Measurements from ENCODE around the gene TULP4.
"Not testable (repeated sequence)": the region's sequence is repeated elsewhere in the genome, so short reads cannot be mapped to it uniquely, and the experiment has no call there.

The TULP4 gene

DNA sequence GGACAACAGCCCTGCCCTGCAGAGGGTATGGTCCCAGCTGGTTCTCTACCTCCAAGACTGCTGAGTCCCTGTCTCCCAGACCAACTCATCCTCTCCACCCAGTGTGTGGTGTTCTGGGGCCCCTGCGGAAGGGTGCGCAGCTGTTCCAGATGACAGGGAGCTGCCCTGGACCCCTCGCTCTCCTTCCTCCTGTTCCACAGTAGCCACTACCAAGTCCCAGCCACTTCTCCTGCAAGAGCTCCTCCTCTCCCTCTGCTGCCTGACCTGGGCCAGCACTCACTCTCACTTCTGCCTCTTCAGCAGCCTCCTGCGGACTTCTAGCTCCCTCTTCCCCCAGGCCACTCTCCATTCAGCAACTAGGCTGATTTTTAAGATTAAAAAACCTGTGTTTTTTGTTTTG lies 207.5 kb downstream of the TULP4 start:
- no peak for DNase-seq

DNA sequence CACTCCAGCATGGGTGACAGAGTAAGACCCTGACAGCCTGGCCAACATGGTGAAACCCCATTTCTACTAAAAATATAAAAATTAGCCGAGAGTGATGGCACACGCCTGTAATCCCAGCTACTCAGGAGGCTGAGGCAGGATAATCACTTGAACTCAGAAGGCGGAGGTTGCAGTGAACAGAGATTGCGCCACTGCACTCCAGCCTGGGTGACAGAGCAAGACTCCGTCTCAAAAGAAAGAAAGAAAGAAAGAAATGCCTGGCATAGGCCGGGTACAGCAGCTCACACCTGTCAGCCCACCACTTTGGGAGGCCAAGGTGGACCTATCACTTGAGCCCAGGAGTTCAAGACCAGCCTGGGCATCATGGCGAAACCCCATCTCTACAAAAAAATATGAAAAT lies 208.7 kb downstream of the TULP4 start:
- not testable (repeated sequence) for DNase-seq

DNA sequence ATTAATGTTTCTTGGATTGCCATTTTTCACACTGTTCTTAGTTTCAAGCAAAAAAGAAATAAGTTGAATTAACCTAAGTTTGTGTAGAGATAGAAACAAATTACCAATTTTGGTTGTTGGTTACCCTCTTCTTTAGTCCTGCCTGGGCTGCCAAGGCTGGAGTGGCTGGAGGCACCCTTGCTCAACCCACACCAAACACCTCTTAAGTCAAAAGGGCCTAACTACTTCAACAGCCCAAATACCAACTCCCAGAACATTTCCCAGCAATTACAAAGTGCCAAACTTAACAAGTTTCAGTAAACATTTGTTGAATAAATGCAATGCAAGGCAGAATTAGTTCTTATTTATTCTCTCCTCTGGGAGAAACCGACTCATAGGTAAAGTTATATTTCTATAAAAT lies 209.5 kb downstream of the TULP4 start:
- no peak for DNase-seq

DNA sequence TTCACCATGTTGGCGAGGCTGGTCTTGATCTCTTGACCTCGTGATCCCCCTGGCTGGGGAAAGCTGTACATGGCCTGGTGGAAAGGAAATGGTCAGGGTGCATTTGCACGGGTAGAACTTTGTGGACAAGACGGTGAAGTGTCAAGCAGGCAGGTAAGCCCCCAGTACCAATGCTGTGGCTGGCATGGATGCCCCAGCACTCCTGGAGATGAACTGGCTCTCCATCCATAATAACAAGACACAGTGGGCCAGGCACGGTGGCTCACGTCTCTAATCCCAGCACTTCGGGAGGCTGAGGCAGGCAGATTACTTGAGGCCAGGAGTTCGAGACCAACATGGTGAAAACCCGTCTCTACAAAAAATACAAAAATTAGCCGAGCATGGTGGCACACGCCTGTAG lies 210.4 kb downstream of the TULP4 start:
- no peak for DNase-seq

DNA sequence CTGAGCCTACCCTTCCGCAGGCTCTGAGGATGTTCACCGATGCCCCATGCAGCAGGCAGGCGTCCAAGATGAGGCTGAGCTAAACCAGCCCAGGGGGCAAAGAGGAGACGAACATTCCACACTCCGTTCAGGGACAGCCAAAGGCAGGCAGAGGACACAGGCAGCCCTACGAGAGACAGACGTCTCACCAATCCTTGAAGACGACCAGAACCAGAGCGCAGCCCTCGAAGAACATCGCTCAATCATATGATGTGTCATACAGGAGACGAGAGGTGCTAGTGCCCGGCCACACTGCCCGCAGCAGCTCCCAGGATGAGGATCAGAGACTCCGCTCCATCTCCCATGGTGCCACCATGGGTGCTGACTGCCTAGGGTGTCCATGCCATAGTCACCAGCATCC lies 212.0 kb downstream of the TULP4 start:
- DNase-seq = no peak

DNA sequence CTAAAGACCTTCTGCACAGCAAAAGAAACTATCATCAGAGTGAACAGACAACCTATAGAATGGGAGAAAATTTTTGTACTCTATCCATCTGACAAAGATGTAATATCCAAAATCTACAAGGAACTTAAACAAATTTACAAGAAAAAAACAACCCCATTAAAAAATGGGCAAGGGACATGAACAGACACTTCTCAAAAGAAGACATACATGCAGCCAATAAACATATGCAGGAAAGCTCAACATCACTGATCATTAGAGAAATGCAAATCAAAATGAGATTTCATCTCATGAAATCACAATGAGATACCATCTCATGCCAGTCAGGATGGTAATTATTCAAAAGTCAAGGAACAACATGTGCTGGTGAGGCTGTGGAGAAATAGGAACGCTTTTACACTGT lies 215.6 kb downstream of the TULP4 start:
- DNase-seq = not testable (repeated sequence)

DNA sequence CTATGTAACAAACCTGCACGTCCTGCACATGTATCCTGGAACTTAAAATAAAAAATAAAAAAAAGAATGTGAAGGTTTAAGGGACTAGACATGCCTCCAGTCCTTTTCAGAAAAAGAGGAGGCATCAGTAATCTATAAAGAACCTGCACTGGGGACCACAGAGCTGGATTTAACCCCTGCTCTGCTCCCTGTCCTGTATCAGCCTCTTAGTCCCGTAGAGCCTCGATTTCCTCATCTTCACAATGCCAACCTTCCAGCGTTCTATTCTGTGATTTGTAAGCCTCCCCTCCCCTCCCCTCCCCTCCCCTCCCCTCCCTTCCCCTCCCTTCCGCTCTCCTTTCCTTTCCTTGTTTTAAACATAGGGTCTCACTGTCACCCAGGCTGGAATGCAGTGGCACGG lies 216.6 kb downstream of the TULP4 start:
- DNase-seq = no peak

DNA sequence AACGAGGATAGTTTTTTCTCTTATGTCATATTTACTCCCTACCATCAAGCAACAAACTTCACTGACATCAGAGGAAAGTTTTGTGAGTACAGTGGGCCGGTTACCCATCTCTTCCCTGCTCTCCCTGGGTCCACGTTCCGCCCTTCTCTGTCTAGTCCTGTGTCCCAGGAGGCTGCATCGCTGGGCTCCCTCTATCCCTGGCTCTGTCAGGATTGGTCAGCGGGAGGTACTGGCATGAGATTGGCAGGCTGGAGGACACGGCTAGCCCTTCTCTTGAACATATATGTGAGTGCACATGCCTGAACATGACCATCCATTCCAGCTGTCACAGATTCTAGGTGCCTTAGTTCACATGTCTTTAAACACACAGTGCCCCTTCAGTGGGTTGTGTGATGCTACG lies 217.4 kb downstream of the TULP4 start:
- no peak for DNase-seq

DNA sequence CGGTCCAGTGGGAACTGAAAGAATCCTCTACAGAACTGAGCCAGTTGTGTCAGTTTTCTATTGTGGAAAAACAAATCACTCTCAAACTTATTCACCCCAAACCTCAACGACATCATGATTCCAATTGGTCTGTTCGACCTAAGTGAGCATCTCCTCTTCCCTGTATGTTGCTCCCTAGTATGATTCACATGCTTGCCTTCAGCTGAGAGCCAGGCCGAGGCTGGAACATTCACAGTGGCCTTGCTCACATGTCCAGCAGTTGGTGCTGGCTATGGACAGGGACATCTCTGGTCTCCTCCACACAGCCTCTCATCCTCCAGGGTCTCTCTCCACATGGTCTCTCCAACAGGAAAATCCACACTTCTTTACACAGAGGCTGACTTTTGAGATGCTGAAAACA lies 219.3 kb downstream of the TULP4 start:
- no peak for DNase-seq

DNA sequence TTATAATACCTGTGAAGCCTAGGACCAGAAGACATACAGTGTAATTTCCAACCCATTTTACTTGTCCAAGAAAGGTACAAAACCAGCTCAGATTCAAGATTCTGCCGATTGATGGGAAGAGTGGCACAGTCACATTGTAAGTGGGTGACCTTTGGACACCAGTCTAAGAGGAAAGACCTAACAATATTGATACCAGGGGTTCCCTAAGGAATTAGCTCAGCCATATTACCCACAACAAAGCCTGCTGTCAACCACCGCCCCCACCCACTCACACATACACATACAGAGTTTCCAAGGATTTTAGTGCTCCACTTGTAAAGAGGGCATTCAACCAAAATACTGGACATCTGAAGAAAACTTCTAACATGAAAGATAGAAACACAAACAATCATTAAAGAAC lies 219.7 kb downstream of the TULP4 start:
- DNase-seq = no peak

DNA sequence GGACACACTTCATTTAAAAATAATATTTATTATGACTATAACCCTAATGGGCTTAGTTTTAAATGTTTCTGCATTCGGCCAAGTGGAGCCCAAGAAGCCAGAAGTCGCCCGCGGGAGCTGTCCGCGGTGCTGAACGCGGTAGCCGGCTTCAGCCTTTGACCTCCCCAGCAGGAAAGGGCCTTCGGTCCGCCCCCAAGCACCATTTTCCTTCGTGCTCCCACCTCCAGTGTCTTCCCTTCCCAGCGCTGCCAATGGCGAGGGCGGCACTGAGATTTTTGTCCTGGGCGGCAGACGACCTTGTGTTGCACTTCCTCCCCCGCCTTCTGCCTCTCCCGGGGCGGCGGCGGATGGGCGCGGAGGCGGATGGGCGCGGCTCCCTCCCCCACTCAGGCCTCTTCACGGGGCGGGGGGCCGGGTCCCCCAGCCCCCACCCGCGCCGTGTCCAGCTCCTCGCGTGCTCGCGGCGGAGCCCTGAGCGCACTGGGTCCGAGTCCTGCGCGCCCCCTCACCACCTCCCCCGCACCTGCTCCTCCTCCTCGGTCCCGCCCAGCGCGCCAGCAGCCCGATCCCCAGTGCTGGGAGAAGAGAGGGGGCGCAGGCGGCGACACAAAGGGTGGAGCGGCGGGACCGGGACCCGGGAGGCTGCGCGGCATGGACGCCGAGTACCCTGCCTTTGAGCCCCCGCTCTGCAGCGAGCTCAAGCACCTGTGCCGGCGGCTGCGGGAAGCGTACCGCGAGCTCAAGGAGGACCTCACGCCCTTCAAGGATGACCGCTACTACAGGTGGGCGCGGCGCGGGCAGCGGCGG lies 224.0 kb downstream of the TULP4 start:
- peak in 26 of 51 donors; percentile 16 to 64 (median 28) for DNase-seq

DNA sequence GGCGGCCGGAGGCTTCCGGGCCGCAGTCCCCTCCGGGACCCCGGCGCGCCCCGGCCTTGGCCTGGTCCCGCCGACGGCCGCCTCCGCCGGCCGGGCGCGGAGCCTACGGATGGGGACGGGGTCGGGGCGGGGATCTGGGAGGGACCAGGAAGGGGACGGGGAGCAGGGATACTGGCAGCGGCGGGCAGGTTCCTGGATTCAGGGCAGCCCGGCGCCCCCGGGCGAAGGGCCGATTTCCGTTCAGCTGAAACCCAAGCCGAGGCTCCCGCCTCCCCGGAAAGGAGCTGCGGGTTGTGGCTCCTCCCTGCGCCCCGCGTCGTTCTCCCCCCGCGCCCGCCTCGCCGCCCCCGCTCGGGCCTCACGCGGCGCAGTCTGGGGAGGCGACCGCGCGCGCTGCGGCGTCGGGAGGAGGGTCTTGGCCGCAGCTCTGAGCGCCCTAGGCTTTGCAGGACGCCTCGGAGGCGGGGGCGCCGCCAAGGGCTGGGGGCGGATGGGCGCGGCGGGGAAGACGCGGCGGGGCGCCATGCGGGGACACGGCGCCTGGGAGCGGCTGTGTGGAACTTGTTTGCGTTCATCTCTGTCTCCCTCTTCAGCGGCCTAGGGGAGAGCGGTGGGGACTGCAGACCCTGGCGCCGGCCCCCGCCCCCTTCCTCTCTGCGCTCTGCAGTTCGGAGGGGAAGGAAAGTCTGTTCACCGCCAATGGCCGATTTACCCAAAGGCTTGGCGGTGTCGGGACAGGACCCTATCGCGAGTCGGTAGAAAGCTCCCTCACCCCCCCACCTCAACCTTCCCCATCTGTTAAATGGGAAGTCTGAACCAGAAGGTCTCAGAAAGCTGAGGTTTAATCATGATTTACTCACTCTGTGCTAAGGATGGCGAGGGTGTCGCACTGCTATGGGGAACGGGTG lies 224.9 kb downstream of the TULP4 start:
- DNase-seq = peak in 18 of 51 donors; percentile 9 to 62 (median 30)

DNA sequence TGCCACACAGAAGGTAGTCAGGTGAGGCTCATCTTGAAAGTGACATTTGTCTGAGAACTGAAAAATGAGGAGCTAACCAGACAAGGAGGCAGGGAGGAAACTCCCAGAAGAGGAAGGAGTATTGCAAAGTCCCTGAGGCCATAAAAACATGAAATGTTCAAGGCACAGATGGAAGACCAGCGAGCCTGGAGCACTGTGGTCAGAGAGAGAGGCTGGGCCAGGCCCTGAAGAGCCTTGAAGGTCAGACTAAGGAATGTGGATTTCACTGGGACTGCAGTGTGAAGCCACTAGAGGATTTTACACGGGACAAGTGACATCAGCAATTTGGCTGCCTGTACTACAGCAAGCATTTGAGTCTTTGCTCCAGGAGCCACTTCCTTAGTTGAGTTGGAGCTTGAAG lies 226.5 kb downstream of the TULP4 start:
- DNase-seq = no peak

DNA sequence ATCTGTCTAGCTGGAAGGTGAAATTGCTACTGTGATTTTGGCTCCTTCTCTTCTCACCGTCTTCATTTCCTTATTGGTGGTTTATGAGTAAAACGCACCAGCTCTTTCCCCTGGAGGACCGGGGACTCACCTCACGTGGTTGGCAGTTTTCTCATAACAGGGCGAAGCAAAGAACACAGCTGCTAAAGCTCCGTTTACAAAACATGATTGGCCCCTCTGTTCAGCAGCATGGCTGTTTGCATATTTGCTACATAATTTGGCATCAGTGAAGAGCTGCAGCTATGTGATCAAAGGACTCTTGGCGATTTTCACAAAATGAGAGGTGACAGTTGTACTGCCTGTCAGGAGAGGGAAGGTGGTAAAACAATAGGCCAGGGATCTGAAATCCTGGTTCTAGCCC lies 227.1 kb downstream of the TULP4 start:
- peak in 1 of 51 donors; percentile 37 for DNase-seq

DNA sequence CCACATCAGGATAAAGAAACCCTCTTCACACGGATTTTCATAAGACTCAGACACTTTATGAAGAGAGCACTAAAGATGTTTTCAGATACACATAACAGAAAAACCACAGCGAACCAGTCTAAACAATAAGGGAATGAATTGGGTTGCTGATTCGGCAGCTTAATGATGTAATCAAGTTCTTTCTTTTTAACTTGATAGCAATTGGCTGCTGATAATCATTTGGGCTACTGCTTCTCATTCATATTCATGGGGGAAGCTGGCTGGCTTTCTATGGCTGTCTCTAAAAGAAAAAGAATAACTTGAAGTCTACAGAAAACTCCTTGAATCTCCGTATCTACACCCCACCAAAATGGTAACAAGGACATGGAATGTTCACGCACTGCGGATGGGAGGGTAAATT lies 227.6 kb downstream of the TULP4 start:
- peak in 1 of 51 donors; percentile 37 for DNase-seq

DNA sequence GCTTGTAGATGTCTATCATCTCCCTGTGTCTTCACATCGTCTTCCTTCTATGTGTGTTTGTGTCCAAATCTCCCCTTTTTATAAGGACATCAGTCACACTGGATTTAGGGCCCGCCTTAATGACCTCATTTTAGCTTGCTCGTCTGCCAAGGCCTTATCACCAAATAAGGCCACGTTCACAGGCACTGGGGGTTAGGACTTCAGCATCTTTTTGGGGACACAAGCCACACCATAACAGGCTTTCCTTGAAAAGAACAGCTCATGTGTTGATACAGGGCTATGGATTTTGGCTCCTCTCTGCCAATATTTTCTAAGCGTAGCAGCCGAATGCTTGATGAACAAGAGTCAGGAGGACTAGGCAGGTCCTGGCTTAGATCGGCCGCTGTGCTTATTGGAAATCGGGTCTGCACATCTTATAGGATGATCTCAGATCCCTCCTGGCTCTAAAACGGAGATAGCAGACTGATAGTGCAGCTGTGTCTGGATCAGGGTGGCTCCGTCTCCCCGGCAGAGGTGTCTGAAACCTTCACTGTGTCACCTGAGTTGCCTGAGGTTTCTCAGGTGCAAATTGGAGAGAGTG lies 231.4 kb downstream of the TULP4 start:
- no peak for DNase-seq

DNA sequence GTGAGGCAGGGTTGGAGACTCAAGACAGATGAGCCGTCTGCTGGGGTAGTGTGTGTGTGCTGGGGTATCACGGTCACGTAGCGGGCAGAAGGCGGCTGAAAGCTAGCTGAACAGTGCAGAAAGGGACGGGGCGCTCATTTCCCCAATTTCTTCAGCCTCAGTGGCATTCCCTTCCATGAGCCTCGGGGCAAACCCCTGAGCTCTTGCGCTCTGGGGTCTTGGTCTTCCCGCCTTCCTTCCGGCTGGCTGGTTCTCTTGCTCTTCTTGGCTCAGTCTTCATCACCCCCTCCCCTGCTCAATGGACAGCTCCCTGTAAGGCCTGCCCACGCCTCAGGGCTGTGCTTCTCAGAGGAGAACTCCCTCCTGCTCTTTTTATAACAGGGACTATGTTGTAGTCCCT lies 232.2 kb downstream of the TULP4 start:
- DNase-seq = no peak

DNA sequence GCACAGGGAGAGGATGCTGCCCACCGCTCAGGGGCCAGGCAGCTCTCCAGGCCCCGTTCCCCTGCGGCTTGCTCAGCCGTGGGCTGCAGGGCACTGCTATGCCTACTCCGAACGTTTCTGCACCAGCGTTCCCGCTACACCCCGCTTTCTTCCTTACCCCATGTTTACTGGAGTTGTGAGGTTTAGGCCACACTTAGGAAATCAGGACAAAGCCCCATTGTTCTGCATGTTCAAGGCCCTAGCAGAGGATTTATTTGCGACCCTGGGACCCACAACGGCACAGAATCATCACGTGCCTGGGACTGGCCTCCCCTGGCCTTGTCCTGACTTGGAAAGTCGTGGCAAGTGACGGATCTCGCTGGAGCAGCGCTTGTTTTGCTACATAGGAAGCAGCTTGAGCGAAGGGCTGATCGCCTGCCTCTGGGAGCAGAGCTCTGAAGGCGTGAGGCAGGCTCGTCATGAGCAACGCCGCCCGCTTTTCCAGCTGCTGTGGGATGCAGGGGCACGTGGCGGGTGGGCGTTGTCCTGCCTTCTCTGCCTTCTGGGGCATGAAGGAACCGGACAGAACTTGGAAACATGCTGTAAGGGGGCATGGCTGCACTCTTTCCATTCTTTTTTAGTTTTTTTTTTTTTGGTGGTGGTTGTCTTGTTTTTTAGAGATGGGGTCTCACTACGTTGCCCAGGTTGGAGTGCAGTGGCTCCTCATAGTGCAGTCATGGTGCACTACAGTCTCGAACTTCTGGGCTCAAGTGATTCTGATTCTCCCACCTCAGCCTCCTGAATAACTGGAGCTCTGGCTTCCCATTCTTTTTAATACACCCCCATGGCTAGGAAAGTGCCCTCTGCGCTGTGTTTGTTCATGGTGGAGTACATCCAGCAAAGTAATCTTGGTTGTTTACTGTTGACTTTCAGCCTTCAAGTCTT lies 233.0 kb downstream of the TULP4 start:
- DNase-seq = no peak

DNA sequence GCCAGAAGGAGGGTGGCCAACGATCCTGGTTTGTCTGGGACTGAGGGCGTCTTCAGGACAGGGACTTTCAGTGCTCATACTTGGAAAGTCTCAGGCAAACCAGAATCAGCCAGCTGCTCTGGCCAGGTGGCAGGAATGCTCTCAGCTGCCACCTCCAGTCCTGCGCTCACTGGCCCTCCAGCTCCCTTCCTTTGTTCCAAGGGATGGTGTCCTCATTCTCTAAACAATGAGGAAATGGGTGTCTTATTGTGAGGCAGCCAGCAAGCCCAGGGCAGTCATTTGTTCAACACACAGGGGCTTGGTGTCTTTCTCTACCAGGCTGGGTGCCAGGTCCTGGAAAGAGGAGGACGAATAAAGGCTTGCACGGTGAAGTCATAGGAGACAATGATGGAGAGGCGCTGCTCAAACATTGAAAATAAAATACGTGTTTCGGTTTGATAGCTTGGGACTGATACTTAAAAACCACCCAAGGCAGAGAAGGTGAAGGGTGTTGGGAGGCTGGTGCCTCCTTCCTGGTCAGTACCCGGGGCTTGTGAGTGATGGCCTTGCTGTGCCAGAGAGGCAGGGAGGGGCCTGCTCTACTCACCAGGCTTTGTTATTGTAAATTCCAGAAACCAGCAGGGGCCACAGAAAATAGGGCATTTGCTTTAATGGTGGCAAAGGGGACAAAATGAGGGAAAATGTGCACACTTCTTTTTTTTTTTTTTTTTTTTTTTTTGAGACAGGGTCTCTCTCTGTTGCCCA lies 236.3 kb downstream of the TULP4 start:
- DNase-seq = no peak

DNA sequence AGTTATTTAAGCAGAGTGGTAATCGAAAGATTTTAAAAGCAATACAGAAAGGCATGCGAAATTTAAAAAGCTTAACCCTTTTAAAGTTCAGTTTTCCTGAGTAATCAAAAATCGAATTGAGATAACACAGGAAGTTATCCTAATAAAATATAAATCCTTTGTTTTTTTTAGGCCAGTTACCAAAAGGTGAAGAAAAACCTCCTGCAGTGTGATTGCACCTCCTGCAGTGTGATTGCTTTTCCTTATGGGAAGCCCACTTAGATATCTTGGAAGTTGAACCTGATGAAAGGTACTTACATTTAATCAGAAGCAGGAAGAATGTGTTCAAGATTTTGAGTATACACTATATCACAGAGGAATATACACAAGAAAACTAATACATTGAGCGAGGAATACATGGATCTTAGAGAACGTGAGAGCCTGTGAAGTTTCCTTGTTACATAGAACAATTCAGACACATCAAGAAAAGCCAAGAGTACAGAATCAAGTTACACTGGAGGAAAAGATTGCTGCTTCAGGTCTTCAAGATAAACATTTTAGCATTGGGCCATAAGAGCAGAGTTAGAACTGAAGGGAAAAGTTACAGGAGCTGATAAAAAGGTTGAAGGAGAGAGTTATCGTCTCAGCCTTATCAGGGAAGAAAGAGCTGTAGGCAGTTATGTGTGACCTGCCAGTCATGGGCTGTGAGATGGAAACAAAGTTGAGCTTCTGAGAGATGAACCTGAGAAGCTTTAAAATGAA lies 240.0 kb downstream of the TULP4 start:
- no peak for DNase-seq
